ENCODE results near the gene RPTOR.

RPTOR gene

DNA sequence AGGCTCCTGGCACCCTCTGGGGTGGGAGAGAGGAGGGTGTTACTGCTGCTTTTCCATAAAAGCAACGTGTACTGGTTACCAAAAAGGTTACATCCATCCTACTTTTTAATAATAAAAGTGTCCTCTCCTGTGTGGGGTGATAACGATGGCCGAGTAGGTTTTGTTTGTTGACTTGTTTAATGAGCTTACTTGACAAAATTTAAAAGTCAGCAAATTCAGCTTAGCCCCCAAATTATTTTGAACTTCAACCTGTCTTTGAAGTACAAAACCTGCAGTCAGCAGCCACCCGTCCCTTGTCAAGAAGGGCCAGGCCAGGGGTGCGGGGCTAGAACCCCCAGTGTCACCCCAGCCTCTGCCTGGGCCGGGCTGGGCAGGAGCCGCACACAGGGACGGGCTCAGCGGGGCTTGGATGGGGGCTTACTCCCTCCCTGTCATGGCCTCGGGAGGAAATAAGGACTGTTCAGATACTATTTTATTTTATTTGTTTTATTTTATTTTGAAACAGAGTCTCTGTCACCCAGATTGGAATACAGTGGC lies 343.1 kb downstream of the RPTOR start:
- DNase-seq: no peak

DNA sequence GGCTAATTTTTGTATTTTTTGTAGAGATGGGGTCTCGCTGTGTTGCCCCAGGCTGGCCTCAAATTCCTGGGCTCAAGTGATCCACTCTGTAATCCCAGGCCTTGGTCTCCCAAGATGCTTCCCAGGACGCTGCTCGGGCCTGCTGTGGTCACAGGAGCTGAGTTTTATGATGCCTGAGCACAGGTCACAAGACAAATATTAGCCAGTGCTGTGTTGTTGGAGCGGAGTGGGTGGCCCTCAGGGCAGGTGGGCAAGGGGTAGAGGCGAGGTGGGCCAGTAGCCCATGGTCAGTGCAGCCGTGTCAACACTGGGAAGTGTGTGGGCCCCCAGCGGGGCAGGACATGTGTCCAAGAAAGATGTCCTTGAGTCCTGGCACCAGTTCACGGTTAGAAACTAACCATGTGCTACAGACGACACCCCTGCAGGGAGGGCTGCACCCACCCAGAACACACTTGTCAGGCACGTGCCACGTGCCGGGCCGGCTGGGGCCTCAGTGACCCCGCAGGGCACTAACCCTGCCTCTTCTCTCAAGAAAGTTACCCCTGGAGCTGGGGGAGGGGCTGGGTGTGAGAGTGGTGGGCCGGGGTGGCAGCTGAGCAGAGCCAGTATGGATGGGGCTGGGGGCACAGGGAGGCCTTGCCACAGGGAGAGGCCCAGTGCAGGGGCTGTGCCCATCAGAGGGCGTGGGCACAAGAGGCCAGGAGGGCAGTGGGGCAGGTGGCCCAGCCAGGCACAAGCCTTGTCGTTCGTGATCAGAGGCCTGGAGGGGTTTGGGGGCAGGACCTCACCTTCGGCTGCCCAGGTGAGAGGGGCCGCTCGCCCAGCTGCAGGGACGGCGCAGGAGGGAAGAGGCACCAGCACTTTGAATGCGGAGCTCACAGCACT lies 343.9 kb downstream of the RPTOR start:
- no peak for DNase-seq

DNA sequence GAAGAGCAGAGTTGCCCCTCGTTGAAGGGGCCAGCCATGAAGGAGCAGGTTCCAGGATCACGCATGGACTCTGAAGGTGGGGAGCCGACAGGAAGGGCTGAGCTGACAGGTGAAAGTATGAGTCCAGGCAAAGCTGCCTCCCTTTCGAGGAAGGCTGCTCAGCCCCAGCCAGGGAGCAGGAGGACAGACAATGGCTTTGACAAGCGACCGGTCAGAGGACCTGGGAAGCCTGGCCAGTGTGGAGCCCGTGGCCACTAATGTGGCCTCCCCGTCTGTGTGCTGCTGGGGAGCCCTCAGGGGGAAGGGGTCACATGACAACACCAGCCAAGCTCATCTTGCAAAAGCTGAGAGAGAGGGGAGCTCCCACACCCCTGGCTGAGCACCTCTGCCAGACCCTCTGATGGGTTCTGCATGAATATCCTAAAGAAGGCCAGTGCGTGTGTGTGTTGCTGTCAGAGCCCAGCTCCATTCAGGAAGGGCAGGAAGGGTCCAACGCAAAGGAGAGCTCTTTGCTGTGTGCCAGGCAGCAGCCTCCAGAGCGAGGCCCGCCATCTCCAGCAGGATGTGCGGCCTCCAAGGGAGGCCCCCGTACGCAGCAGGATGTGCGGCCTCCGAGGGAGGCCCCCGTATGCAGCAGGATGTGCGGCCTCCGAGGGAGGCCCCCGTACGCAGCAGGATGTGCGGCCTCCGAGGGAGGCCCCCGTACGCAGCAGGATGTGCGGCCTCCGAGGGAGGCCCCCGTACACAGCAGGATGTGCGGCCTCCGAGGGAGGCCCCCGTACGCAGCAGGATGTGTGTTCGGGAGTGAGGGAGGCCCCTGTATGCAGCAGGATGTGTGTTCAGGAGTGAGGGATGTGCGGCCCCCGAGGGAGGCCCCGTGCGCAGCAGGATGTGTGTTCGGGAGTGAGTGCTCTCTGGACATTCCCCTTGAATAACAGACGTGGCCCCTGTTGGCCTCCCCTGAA lies 344.9 kb downstream of the RPTOR start:
- DNase-seq: no peak

DNA sequence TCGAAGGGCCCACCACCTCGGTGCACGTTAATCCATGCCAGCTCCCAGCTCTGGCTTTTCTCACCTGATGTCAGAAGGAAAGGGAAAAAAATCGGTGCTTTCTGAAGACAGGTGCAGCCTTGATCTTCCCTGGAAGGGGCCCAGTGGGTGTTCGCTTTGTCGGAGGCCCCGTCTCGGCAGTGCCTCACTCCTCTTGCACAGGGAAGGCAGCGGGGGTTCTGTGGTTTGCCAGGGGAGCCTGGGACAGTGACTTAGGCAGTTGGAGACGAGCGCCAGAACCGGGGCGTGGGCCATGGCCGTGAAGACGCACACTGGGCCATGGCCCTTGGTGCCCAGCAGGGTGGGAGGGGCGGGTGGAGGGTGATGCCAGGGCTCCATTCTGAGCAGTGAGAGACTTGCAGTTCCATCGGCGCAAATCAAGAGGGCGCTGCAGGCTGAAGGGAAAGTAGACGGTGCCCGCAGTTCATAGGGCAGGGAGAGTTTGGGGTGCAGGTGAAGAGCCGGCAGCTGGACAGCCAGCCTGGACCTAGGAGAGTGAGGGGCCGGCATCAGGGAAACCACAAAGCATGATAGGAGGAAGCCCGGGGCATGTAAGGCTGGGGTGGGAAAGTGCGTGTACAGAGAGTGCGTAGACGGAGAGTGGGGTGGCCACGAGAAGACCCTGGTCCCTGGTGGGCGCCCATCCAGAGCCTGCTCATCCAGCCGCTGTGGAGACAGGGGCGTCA lies 345.7 kb downstream of the RPTOR start:
- DNase-seq: no peak

DNA sequence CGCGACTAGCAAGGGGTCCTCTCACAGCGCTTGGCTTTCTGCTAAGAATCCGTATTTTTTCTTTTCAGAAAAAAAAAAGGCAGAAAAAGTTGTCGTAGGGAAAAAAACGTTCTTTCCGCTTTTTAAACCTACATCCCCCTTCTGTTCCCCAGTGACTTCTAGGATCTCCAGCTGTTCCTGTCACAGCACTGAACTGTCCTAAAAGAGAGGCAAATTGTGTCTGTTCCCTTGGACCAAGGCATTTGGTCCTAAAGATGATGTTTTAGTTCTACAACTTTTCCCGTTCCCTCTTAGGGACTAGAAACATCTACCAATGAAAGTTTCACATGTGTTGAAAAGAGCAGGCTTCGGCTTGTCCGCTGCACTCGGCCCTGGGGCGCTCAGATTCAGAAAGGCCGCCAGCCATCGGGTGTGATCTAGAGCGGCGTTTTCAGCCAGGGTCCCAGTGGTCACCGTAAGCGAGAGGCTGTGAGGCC lies 346.3 kb downstream of the RPTOR start:
- no peak for DNase-seq

DNA sequence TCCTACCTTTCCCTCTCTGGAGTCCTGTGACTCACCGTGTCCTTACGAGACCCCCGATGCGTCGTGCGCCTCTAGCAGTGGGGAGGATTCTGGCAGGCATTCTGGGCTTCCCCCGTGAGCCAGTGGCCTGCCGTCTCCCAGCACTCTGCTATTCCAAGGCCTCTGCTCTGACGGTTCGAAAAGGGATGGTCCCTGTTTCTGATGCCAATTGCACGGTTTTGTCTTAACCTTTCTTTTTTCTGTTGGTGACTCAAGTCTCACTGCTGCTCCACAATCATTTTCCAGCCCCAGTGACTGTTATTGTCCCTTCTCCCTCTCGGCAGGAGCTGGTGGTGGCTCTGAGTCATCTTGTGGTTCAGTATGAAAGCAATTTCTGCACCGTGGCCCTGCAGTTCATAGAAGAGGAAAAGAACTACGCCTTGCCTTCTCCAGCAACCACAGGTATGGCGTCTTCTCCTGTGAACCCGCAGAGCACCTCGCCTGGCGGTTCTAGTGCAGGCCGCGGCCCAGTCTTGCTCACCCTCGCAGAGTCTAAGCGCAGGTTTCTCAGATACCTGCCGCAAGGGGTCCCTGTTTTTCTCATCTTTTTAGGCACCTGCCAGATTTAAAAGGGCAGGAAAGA lies 346.9 kb downstream of the RPTOR start:
- DNase-seq: no peak

DNA sequence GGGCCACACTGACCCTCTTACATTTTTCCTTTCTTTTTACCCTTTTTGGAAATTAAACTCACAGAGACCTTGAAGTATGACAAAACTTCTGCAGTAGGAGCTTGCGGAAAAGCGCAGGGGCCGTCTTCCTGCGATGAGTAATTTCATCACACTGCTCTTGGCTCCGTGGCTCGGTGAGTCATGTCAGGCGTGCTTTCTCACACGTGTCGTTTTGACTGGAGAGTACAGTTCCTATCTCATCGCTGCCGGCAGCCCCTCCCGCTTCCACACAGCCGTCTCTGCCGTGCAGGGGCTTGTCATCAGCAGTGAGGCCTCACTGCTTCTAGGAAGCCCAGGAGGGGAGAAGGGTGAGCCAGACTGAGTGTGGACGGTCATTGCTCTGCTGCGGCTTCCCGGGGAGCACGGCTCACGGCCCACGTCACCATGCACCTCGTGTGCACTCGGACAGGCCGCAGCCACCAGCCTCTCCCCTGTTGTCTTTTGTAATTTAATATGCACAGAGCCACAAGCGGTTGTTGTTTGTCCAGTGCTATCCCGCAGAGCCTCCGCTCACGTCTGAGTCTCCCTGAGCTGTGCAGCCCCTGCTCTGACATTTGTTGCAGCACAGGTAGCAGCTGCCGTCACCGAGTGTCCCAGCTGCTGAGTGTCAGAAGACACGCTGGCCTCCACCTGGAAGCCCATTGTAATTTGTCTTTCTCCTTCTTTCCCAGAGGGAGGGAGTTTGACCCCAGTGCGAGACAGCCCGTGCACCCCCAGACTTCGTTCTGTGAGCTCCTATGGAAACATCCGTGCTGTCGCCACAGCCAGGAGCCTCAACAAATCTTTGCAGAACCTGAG lies 347.6 kb downstream of the RPTOR start:
- no peak for DNase-seq

DNA sequence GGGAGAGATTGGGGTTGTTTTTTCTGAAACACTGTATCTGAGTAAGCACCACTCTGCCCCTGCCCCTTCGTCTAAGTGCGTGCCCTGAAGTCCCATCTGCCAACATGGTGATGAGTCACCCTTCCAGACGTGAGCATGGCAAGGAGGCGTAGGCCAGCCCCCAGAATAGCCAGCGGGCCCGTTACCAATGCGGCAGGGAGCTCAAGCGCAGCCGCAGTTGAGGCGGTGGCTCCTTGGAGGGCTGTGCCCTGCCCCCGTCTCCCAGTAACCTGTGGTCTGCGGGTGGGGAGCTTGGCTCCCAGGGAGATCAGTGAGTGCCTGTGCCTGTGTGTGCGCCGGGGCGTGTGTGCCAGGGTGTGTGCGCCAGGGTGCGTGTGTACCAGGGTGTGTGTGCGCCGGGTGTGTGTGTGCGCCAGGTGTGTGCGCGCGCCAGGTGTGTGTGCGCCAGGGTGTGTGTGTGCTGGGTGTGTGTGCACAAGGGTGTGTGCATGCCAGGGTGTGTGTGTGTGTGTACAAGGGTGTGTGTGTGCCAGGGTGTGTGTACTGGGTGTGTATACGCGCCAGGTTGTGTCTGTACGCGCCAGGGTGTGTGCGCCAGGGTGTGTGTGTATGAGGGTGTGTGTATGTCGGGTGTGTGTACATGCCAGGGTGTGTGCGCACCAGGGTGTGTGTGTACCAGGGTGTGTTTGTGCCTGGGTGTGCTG lies 348.4 kb downstream of the RPTOR start:
- peak; percentile 53 for DNase-seq

DNA sequence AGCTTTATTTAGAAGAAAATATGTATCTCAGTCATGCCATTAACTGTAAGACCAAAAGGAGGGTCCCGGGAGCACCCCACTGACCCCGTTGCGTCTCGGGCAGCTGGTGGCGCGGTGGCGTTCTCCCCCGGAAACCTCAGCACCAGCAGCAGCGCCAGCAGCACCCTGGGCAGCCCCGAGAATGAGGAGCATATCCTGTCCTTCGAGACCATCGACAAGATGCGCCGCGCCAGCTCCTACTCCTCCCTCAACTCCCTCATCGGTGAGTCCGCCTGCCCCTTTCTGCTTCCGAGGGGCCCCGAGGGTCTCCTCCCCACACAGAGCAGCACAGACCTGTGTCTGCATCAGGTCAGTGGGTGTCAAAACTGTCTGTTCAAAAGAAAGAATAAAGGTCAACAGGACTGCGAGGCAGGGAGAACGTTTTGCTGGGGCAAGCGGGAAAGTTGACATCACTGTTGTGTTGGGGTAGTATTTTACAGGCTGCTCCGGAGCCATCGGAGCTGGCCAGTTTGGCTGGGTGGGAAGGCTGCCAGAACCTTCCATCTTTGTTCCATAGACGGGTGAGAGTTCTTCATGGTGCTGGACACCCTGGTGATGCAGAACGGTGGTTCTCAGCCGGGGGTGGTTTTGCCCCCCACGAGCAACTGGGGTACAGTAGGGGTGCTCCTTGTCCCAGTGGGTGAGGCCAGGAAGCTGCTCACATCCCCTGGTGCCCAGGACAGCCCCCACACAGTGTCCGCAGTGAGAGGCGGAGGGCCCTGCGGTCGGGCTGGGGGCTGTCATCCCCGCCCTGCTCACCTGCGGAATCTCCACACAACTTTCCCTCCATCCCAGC lies 349.2 kb downstream of the RPTOR start:
- DNase-seq: no peak

DNA sequence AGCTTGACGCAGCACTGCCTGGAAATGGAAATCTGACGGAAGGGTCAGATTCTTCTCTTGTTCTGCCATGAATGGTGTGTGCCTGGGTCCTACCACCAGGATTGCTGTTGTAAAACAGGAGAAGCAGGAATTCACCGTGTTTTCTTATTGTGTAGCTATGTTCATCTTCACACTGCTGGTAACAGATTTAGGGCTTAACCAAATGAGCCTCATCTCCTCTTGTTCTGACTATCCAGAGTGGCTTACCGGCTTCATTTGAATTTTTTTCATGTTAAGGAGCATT lies 349.7 kb downstream of the RPTOR start:
- DNase-seq: no peak

DNA sequence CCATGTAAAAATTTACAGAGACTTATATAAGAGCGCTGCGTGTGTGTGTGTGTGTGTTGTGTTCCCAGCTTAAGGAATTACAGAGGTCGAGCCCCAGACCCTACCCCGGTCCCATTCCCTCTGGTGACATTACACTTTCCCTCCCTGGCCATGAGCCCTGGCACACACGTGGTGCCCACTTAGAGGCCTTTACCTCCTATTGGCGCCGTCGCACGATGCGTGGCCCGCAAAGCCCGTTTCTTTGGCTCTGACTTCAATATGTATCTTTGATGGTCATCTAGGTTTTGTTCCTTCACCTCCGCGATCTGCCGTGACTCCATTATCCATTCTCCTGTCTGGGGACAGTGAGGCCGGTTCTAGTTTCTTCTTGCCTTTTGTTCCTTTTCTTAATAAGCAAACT lies 350.1 kb downstream of the RPTOR start:
- no peak for DNase-seq

DNA sequence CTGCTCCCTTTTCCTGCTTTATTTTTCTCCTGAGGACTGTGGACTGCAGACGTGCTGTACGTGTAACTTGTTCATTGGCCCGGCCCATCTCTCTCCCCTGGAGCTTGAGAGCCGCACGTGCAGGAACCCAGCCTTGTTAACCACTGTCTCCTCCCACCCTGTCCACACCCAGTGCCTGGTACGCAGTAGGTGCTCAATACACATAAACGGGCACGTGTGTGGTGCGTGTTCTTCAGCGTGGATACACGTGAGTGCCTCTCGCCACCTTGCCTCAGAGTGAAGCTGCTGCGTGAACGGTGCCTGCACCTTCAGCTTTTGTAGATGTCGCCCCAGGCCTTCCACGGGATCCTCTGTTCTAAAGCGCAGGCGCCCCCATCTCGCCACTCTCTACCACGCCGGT lies 350.7 kb downstream of the RPTOR start:
- DNase-seq: no peak

DNA sequence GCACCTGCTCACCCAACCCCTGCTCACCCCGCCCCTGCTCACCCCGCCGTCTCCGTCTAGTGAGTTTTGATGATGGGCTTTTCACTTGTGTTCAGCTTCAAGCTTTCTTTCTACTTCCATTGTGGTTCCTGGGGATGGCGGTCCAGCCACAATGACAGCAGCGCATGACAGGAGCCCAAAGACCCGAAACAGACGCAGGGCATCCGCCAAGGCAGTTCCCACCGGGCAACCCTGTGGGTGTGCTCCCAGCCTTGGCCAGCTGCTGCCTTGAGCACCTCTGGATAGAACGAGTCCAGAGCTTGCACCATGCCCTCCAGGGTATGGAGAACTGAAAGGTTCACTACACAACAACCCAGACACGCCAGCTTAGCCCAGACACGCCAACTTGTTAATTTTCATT lies 354.1 kb downstream of the RPTOR start:
- no peak for DNase-seq

DNA sequence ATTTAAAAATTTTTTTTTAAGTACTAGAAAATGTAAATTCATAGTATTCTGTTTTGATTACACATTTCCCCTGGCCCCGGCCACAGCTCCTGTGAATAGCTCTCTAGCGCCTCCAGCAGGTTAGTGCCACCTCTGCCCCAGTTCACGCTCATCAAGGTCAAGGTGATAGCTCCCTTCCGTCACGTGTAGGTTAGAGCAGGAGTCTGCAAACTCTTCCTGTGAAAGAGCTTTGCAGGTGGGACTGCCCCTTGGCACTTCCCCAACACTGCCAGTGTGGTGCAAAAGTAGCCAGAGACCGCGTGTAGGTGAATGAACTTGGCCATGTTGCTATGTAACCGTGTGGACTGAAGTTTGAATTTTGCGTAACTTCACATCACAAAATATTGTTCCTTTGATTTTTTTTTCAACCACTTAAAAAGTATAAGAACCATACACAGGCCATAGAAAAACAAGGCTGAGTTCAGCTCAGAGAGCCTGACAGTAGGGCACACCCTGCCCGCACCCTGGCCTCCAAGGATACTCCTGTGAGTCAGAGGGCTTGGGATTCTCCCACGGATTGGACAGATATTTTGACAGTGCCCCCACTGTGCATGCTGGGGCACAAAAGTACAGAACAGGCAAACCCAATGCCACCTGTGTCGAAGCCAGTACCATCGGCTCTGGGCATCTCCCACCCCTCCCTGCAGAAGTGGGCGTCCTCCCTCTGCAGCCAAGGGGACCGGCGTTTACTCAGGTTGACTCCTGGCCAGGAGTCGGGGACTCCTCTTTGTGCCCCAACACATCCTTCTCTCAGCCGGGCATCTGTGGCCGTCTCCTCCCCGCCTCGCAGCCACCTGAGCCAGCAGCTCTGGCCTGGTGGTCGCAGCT lies 355.0 kb downstream of the RPTOR start:
- no peak for DNase-seq

DNA sequence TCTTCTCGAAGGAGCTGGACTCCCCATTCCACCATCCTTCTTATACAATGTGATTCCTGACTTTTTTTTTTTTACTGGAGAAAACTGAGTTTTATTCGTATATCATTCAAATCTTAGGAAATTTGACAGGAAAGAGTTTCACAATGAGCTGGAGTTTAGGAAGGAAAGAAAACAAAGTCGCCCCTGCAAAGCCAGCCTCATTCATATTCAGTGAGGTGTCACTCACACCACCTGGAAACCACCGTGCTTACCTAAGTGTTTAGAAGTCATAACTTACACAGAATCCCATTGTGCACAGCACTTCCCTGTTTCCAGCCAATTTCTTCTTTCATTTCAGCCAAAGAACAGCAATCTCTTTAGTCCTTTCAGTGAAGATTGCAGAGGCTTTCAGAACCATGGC lies 356.7 kb downstream of the RPTOR start:
- no peak for DNase-seq

DNA sequence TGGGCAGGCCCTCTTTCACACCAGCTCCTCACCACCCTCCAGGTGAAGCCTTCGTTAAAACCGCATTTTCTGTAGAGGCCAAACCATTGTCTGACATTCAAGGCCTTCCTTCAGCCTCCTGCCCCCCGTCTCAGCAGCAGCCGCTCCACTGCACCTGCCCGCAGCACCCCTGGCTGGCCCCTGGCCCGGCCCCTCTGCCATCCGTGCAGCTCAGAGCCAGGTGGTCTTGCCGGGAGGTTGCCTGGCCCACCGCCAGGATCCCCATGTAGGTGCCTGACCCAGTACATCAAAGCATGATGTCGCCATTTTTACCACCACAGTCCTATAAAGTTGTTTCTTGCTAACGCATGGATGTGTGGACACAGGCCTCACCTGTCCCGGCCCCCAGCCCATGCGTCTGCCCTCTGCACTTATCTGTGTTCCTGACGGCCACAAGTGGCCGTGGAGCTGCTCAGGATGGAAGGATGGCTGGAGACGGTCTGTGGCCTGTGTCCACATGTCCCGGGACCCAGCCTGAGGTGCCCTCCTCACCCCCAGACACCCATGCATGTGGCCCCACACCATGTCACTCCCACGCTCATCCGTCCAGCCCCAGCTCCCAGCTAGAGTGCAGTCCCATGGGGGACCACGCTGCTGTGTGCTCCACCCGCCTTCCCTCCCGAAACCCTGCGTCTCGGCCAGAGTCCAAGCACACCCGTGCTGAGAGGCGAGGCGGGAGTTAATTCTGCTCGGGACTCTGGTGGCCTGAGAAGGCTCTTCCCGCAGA lies 357.7 kb downstream of the RPTOR start:
- no peak for DNase-seq

DNA sequence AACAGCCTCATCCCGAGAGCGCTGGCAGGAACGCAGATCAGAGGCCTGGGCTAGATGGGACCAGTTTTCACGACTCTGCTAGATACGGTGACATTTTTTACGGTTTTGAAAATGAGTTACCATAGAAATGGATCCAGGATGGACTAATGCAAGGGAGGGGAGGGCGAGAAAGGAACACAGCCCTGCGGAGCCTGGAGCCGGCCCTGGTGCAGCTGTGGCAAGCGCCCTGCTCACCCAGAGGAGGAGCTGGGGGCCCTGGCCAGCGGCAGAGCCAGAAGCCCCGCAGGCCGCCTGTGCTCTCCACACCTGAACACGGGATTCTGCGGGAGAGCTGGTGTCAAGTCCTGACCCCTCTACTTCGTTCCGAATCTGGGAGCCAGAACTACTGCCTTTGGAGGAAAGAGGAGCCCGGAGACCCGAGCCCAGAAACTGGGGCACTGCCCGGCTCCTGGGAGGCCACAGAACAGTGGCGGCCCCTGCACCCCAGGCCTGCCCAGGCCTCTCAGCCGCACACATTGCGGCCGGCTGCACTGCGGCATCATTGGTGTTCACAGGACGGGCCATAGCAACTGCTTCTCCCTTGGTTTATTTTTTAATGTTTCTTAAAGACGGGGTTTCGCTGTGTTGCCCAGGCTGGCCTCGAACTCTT lies 358.4 kb downstream of the RPTOR start:
- no peak for DNase-seq

All from DMS 273 treated with DMSO at 0.1 percent for 48 hours (cell line).